H9 (cell line): Measurements from ENCODE around the gene FAM53B. TPM values are rescaled to one million over a fixed set of nuclear protein-coding genes. Genes with fewer than 3 reads are reported as not detected.

Source experiments
- DNase-seq: peaks from one replicate; pipeline ENCODE4 v3.0.0-alpha.2; 2017
- H2AFZ ChIP-seq: one replicate; pipeline ENCODE4 v1.6.1; 2013; ENCODE audit warnings: mild to moderate bottlenecking, low read length, control low read depth, moderate library complexity
- H2AK5ac ChIP-seq: 2 replicates; pipeline ENCODE4 v1.6.1; 2013; ENCODE audit warnings: low read length, control low read depth, mixed read lengths; ENCODE audit not compliant: insufficient read length
- H2BK120ac ChIP-seq: one replicate; pipeline ENCODE4 v1.6.1; 2013; ENCODE audit warnings: low read depth, mild to moderate bottlenecking, low read length, control low read depth, inconsistent platforms; ENCODE audit not compliant: poor library complexity, severe bottlenecking
- H2BK12ac ChIP-seq: 2 replicates; pipeline ENCODE4 v1.6.1; 2013; ENCODE audit warnings: low read length, control low read depth, mixed read lengths, low read depth; ENCODE audit not compliant: insufficient read length
- H2BK15ac ChIP-seq: 2 replicates; pipeline ENCODE4 v1.6.1; 2013; ENCODE audit warnings: low read depth, low read length, control low read depth
- H2BK20ac ChIP-seq: one replicate; pipeline ENCODE4 v1.6.1; 2013; ENCODE audit warnings: low read depth, mild to moderate bottlenecking, low read length, control low read depth, inconsistent platforms; ENCODE audit not compliant: poor library complexity, severe bottlenecking
- H2BK5ac ChIP-seq: 2 replicates; pipeline ENCODE4 v1.6.1; 2013; ENCODE audit warnings: low read length, control low read depth, mixed read lengths; ENCODE audit not compliant: insufficient read length
- H3K14ac ChIP-seq: 2 replicates; pipeline ENCODE4 v1.6.1; 2013; ENCODE audit warnings: low read length, control low read depth; ENCODE audit not compliant: insufficient read depth
- H3K18ac ChIP-seq: 2 replicates; pipeline ENCODE4 v1.6.1; 2013; ENCODE audit warnings: low read depth, mild to moderate bottlenecking, mixed read lengths, low read length, control low read depth; ENCODE audit not compliant: insufficient read length
- H3K23ac ChIP-seq: 2 replicates; pipeline ENCODE4 v1.6.1; 2013; ENCODE audit warnings: low read length, control low read depth, mixed read lengths, low read depth; ENCODE audit not compliant: insufficient read length
- H3K23me2 ChIP-seq: 2 replicates; pipeline ENCODE4 v1.6.1; 2013; ENCODE audit warnings: low read depth, mild to moderate bottlenecking, mixed read lengths, low read length, control low read depth; ENCODE audit not compliant: insufficient read length, poor library complexity, severe bottlenecking
- H3K27ac ChIP-seq: 2 replicates; pipeline ENCODE4 v1.5.1; 2013; ENCODE audit warnings: low read length, control low read depth, mixed read lengths, low read depth; ENCODE audit not compliant: insufficient read length
- H3K27me3 ChIP-seq: 2 replicates; pipeline ENCODE4 v1.6.1; 2013; ENCODE audit warnings: low read length, control low read depth, inconsistent platforms; ENCODE audit not compliant: insufficient read depth
- H3K4ac ChIP-seq: 2 replicates; pipeline ENCODE4 v1.6.1; 2013; ENCODE audit warnings: low read depth, mild to moderate bottlenecking, control low read depth, inconsistent platforms, low read length, moderate library complexity
- H3K4me1 ChIP-seq: 2 replicates; pipeline ENCODE4 v1.6.1; 2013; ENCODE audit warnings: low read length, control low read depth, inconsistent platforms; ENCODE audit not compliant: insufficient read depth
- H3K4me2 ChIP-seq: 2 replicates; pipeline ENCODE4 v1.6.1; 2013; ENCODE audit warnings: low read length, control low read depth, mixed read lengths; ENCODE audit not compliant: insufficient read length, insufficient read depth
- H3K56ac ChIP-seq: 2 replicates; pipeline ENCODE4 v1.6.1; 2013; ENCODE audit warnings: low read depth, mild to moderate bottlenecking, mixed read lengths, low read length, control low read depth; ENCODE audit not compliant: insufficient read length
- H3K79me1 ChIP-seq: 2 replicates; pipeline ENCODE4 v1.6.1; 2013; ENCODE audit warnings: low read depth, mild to moderate bottlenecking, moderate library complexity, low read length, control low read depth, inconsistent platforms; ENCODE audit not compliant: insufficient read depth, poor library complexity, severe bottlenecking
- H3K79me2 ChIP-seq: 2 replicates; pipeline ENCODE4 v1.6.1; 2013; ENCODE audit warnings: low read length, control low read depth, inconsistent platforms; ENCODE audit not compliant: insufficient read depth
- H3K9ac ChIP-seq: 2 replicates; pipeline ENCODE4 v1.6.1; 2013; ENCODE audit warnings: low read length, control low read depth, mixed read lengths; ENCODE audit not compliant: insufficient read length; ENCODE audit errors: extremely low read depth
- H3K9me3 ChIP-seq: one replicate; pipeline ENCODE4 v1.6.1; 2013; ENCODE audit warnings: low read depth, low read length, inconsistent platforms; ENCODE audit not compliant: control insufficient read depth
- H3T11ph ChIP-seq: one replicate; pipeline ENCODE4 v1.6.1; 2013; ENCODE audit warnings: mild to moderate bottlenecking, low read length, control low read depth, inconsistent platforms
- H4K20me1 ChIP-seq: one replicate; pipeline ENCODE4 v1.6.1; 2013; ENCODE audit not compliant: control insufficient read depth, insufficient read length, insufficient read depth
- H4K5ac ChIP-seq: 2 replicates; pipeline ENCODE4 v1.6.1; 2013; ENCODE audit warnings: low read depth, mild to moderate bottlenecking, mixed read lengths, low read length, control low read depth; ENCODE audit not compliant: insufficient read length
- H4K8ac ChIP-seq: replicated peaks from 2 replicates; pipeline ENCODE4 v1.6.1; 2013; ENCODE audit warnings: low read length, control low read depth, mixed read lengths, low read depth; ENCODE audit not compliant: insufficient read length
- H4K91ac ChIP-seq: 2 replicates; pipeline ENCODE4 v1.6.1; 2013; ENCODE audit warnings: low read depth, mild to moderate bottlenecking, moderate library complexity, mixed read lengths, low read length, control low read depth; ENCODE audit not compliant: insufficient read length
- H3K27ac Mint-ChIP-seq, 3 experiments: 2 replicates in 2 of 3; 3 replicates in 1 of 3; pipeline ENCODE4 v1.8.0; 2020 to 2021; ENCODE audit warnings: mixed read lengths in 3 of 3, mild to moderate bottlenecking in 1 of 3, moderate library complexity in 1 of 3
- H3K27me3 Mint-ChIP-seq: 2 replicates; pipeline ENCODE4 v1.8.0; 2021; ENCODE audit warnings: low read depth, mild to moderate bottlenecking, moderate library complexity, mixed read lengths
- H3K36me3 Mint-ChIP-seq, 3 experiments: 2 replicates in 2 of 3; 3 replicates in 1 of 3; pipeline ENCODE4 v1.8.0; 2020 to 2021; ENCODE audit warnings: low read depth in 3 of 3, mixed read lengths in 3 of 3; ENCODE audit not compliant: insufficient read depth in 1 of 3
- H3K4me1 Mint-ChIP-seq, 2 experiments: 2 replicates each; pipeline ENCODE4 v1.8.0; 2020; ENCODE audit warnings: mixed read lengths in 2 of 2
- H3K4me3 Mint-ChIP-seq, 2 experiments: 2 replicates in 1 of 2; 3 replicates in 1 of 2; pipeline ENCODE4 v1.8.0; 2020 to 2021; ENCODE audit warnings: mild to moderate bottlenecking in 2 of 2, mixed read lengths in 2 of 2, moderate library complexity in 1 of 2
- H3K9me3 Mint-ChIP-seq, 2 experiments: 2 replicates in 1 of 2; 3 replicates in 1 of 2; pipeline ENCODE4 v1.8.0; 2020; ENCODE audit warnings: mild to moderate bottlenecking in 2 of 2, mixed read lengths in 2 of 2, moderate library complexity in 1 of 2
- CTCF ChIP-seq: fragments of 200-600 bp; sonication (generic); conservative IDR thresholded peaks from 3 replicates; pipeline ENCODE4 v1.8.0; 2021; ENCODE audit warnings: antibody characterized with exemption, mild to moderate bottlenecking
- WGBS: extraction: QIAGEN DNeasy Blood & Tissue Kit; methylation state at CpG from one replicate; pipeline ENCODE4 v1.1.7; 2013; ENCODE audit warnings: missing lambda C conversion rate, low lambda C conversion rate, mixed read lengths; ENCODE audit not compliant: insufficient read length; ENCODE audit errors: extremely low coverage; 5-methylcytosine and 5-hydroxymethylcytosine counted together
- total RNA-seq: library from RNA; stranded (reverse); gene quantifications from 2 replicates; pipeline ENCODE4 v1.2.1, GENCODE V29; 2021

FAM53B gene
- total RNA-seq, 1 experiment from 2014 or later: 11.5 TPM

GRCh38 chr10:124742413-124743190, 1.6 kb downstream of the FAM53B start:
- Histone ChIP-seq H3K56ac (no peak overlapping the region), H3K9me3 (no peaks in the 10 kb centered on the region), H2BK20ac (no peak overlapping the region), H4K20me1 (no peaks in the 10 kb centered on the region), H3K23ac (no peak overlapping the region), H3K79me2 (no peaks in the 10 kb centered on the region), H3K14ac (peak overlapping the region; percentile 41; the same call in 1 of the 2 replicates), H2BK120ac (no peak overlapping the region), H4K8ac (no peak overlapping the region), H3T11ph (no peak overlapping the region), H2AK5ac (no peak overlapping the region), H4K5ac (no peak overlapping the region), H3K79me1 (no peaks in the 10 kb centered on the region), H3K4me2 (peak overlapping the region; percentile 88), H3K23me2 (peaks cover 9% of the 10 kb centered on the region), H4K91ac (no peak overlapping the region), H3K9ac (peak overlapping the region; percentile 15), H2AFZ (no peak overlapping the region), H2BK5ac (no peak overlapping the region), H2BK12ac (no peak overlapping the region), H3K27ac (no peak overlapping the region), H3K27me3 (peaks cover 6% of the 10 kb centered on the region; the same call in 1 of the 2 replicates), H3K4ac (no peak overlapping the region), H3K4me1 (peaks cover 16% of the 10 kb centered on the region; the same call in 1 of the 2 replicates), H2BK15ac (no peak overlapping the region), H3K18ac (no peak overlapping the region)
- no peaks in the 10 kb centered on the region for H3K9me3 Mint-ChIP-seq
- peak overlapping the region; percentile 88 to 95 for H3K4me3 Mint-ChIP-seq
- H3K27me3 Mint-ChIP-seq: peaks cover 44% of the 10 kb centered on the region
- no CpG with 5 or more reads among the region's 42 CpGs for WGBS
- peaks cover 59 to 62% of the 10 kb centered on the region in 2 experiments for H3K4me1 Mint-ChIP-seq
- H3K36me3 Mint-ChIP-seq: no peaks in the 10 kb centered on the region; a peak in 1 of 7 replicates
- peak overlapping the region in 2 of 3 experiments; percentile 77 to 82; a peak in 2 of 7 replicates for H3K27ac Mint-ChIP-seq
- peak; percentile 33; the same call in 1 of the 3 replicates for TF ChIP-seq CTCF
- DNase-seq: no peak
